Stomach smooth muscle (tissue), 2 donors: ENCODE results near the gene VWA7.

Experiments
- H3K27ac ChIP-seq: one replicate; pipeline ENCODE4 v1.7.0; 2013; ENCODE audit warnings: mild to moderate bottlenecking, low read length, inconsistent platforms
- H3K27me3 ChIP-seq, 2 donors: one replicate each; pipeline ENCODE4 v1.7.0; 2013; ENCODE audit warnings: low read length in 2 of 2; ENCODE audit not compliant: insufficient read depth in 2 of 2, control insufficient read depth in 1 of 2
- H3K36me3 ChIP-seq, 2 donors: one replicate each; pipeline ENCODE4 v1.7.0; 2013; ENCODE audit warnings: low read length in 2 of 2; ENCODE audit not compliant: control insufficient read depth in 2 of 2, insufficient read depth in 2 of 2
- H3K4me1 ChIP-seq: one replicate; pipeline ENCODE4 v1.7.0; 2013; ENCODE audit warnings: low read length; ENCODE audit not compliant: control insufficient read depth, insufficient read depth
- H3K4me3 ChIP-seq, 2 donors: one replicate each; pipeline ENCODE4 v1.7.0; 2013; ENCODE audit warnings: low read length in 2 of 2
- H3K9ac ChIP-seq, 2 donors: one replicate each; pipeline ENCODE4 v1.7.0; 2013; ENCODE audit warnings: low read length in 2 of 2, mild to moderate bottlenecking in 1 of 2
- H3K9me3 ChIP-seq, 2 donors: one replicate each; pipeline ENCODE4 v1.7.0; 2013; ENCODE audit warnings: low read length in 2 of 2; ENCODE audit not compliant: control insufficient read depth in 2 of 2
- donor health status: healthy.
- donor health status: Pancreatic carcinoma.

VWA7 gene

DNA sequence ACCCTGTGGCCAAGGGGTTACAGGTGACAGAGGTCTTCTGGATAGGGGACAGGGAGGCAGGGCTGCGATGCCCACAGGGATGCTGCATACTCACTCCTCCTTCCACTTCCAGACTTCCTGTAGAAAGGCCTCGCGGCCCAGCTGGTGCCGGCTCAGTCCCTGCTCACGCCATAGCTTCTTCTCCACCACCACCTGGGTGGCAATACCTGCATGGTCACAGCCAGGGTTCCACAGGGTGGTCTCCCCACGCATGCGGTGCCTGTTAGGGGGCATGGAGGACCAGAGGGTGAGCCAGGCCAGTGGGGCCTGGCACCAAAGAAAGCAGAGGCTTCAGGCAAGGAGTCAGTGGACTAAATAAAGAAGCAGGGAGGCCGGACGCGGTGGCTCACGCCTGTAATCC is 8.3 kb upstream of the VWA7 start:
- Histone ChIP-seq H3K4me3 (no peak overlapping the region), H3K4me1 (no peaks in the 10 kb centered on the region), H3K9ac (no peak overlapping the region), H3K27ac (no peak overlapping the region), H3K9me3 (no peaks in the 10 kb centered on the region), H3K36me3 (peaks cover 36 to 43% of the 10 kb centered on the region in 2 donors), H3K27me3 (no peaks in the 10 kb centered on the region)

DNA sequence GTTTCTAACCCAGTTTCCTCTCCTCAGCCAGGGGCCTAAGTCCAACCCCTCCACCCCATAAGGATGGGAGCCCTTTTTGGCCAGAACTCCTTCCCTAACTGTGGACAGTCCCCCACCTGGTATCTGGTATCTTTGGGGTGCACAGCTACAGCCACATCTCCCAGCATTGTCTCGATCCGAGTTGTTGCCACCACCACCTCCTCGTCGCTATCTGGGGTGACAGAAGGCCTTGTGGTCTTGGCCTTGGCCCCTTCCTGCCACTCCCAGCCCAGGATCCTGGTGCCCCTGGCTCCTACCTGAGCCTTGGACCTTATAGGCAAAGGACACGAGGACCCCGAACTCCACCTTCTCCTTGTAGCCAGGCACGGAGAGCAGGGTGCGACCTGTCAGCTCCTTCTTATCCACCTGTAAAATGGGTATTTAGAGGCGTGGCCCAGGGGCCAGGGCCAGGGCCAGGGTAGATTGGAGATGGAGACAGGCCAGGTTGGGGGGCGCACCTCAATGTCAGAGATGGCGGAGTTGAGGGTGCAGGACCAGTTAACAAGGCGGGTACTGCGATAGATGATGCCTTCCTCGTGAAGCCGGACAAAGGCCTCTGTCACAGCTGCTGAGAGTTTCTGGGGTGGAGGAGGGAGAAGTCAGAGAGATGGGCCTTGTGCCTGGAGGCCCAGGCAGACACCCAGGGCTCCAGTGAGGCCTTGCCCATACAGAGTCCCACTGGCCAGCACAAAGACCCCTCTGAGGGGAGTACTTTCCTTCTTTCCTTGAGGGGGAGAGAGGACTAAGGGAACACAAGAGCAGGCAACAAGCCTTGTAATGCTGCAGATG is 7.2 kb upstream of the VWA7 start:
- no peak overlapping the region for H3K9ac ChIP-seq
- H3K36me3 ChIP-seq = peaks cover 45 to 48% of the 10 kb centered on the region in 2 donors
- no peaks in the 10 kb centered on the region for H3K9me3 ChIP-seq
- H3K27me3 ChIP-seq = no peaks in the 10 kb centered on the region
- H3K27ac ChIP-seq = no peak overlapping the region
- no peaks in the 10 kb centered on the region for H3K4me1 ChIP-seq
- no peak overlapping the region for H3K4me3 ChIP-seq

DNA sequence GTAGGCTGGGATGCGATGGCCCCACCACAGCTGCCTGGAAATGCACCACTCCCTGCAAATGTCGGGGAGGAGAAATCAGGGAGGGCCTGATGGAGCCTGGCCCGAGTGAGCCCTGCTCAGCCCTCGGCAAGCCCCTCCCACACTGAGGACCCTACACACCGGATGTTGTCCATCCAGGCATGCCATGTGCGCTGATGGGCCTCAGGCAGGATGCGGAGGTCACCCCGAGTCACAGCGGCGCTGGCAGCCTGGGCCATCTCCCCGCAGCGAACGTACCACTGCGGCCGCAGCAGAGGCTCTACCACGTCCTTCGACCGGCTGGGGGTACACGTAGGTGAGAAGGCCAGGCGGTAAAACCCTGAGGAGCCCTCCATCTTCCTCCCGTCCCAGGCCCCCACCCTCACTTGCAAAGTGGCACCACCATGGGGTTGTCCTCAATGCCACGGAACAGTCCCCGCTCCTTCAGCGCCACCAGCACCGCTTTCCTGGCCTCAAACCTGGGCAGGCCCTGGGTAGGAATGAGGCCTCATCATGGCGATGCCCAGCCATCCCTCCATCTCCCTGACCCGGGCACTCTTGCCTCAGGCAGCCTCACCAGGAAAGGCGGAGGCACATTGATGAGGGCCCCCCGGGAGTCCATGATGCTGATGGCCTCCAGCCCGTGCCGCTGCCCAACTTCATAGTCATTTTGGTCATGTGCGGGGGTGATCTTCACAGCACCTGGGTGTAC is 5.2 kb upstream of the VWA7 start:
- Histone ChIP-seq H3K4me1 (peaks cover under 1% of the 10 kb centered on the region), H3K36me3 (peaks cover 44 to 48% of the 10 kb centered on the region in 2 donors), H3K9ac (no peak overlapping the region), H3K4me3 (no peak overlapping the region), H3K9me3 (no peaks in the 10 kb centered on the region), H3K27ac (no peak overlapping the region), H3K27me3 (no peaks in the 10 kb centered on the region)

DNA sequence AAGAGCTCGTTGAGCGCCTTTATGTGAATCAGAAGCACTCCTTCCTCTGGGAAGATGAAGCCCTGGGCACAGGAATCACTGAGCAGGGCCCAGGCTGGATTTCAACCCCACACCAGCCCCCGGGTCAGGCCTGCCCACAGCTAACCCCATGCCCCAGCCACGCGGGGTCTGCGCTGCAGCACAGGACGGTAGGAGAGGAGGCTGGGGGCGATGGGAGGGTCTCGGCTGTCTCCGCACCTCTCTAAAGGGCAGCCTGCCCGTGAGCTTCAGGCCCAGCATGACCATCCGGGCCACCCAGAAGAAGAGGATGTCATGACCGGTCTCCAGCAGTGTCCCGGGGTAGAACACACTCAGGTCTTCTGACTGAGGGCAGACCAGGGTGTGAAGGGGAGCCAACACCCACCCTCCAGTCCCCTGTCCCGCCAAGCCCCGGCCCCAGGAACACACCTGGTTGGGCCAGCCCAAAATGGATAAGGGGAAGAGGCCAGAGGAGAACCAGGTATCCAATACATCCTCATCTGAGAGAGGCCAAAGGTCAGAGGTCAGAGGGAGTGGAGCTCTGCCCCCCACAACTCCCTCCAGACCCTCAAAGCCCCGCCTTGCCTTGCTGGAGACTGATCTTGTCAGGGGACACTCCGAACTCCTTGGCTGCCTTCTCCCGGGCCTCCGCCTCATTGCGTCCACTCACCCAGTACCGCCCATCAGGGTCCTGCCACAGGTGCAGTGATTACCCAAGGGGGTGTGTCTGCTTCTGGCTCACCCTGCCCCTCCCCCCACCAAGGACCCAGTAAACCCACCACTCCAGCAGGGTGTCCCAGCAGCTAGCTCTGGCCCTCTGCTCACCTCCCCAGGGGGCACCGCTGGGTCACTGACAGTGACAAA is 4.4 kb upstream of the VWA7 start:
- Histone ChIP-seq H3K27me3 (no peaks in the 10 kb centered on the region), H3K4me1 (peaks cover 8% of the 10 kb centered on the region), H3K4me3 (no peak overlapping the region), H3K36me3 (peaks cover 44 to 48% of the 10 kb centered on the region in 2 donors), H3K9me3 (no peaks in the 10 kb centered on the region), H3K9ac (no peak overlapping the region), H3K27ac (no peak overlapping the region)

DNA sequence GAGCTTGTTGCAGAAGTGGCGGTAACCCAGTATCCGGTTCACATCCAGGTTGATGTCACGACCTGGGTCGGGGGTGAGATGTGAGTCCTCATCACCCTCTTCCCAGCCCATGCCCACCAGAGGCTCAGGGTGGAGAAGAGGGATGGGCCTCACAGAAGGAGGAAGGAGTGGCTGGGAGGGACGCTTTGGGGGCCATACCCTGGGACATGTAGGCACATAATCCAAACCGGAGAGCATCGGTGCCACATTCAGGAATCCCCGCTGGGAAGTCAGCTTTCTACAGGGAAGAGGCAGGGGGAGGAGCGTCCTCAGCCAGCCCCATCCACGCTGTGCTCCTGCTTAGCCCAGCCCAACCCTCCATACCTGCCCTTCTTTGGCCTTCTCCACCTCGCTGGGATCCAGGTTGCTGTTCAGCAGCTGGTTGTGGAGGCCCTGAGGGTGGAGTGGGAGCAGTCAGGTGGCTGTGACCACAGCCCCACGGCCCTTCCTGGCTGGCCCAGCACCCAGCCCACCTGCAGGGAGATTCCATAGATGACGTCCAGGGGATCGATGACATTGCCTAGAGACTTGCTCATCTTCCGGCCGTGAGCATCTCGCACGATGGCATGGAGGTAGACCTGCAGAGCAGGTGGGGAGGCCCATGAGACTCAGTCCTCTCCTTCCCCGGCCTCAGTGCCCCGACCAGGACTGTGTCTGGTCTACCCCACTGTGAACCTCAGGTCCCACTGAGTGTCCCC is 3.5 kb upstream of the VWA7 start:
- Histone ChIP-seq H3K27ac (no peak overlapping the region), H3K4me3 (no peak overlapping the region), H3K27me3 (no peaks in the 10 kb centered on the region), H3K9ac (no peak overlapping the region), H3K4me1 (peaks cover 9% of the 10 kb centered on the region), H3K36me3 (peaks cover 44 to 47% of the 10 kb centered on the region in 2 donors), H3K9me3 (no peaks in the 10 kb centered on the region)

DNA sequence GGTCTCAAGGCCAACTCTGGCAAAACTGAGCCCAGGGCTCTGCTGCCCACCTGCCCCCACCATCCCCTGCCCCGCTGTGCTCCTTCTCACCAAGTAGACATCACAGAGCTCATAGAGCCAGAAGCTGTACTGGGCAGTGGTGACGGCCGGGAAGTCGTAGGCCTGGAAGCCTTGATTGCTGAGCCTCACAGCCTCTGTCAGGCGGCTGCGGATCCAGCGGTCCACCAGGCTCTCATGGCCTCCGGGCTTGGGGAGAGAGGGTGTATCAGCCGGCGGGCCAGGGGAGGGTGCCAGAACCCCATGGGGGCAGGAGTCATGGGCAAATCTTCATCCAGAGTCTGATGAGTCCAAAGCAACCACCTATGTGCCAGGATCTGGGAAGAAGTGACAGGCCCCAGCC is 2.8 kb upstream of the VWA7 start:
- Histone ChIP-seq H3K9me3 (no peaks in the 10 kb centered on the region), H3K4me3 (no peak overlapping the region), H3K27ac (no peak overlapping the region), H3K36me3 (peaks cover 37 to 40% of the 10 kb centered on the region in 2 donors), H3K4me1 (peaks cover 9% of the 10 kb centered on the region), H3K9ac (no peak overlapping the region), H3K27me3 (no peaks in the 10 kb centered on the region)

DNA sequence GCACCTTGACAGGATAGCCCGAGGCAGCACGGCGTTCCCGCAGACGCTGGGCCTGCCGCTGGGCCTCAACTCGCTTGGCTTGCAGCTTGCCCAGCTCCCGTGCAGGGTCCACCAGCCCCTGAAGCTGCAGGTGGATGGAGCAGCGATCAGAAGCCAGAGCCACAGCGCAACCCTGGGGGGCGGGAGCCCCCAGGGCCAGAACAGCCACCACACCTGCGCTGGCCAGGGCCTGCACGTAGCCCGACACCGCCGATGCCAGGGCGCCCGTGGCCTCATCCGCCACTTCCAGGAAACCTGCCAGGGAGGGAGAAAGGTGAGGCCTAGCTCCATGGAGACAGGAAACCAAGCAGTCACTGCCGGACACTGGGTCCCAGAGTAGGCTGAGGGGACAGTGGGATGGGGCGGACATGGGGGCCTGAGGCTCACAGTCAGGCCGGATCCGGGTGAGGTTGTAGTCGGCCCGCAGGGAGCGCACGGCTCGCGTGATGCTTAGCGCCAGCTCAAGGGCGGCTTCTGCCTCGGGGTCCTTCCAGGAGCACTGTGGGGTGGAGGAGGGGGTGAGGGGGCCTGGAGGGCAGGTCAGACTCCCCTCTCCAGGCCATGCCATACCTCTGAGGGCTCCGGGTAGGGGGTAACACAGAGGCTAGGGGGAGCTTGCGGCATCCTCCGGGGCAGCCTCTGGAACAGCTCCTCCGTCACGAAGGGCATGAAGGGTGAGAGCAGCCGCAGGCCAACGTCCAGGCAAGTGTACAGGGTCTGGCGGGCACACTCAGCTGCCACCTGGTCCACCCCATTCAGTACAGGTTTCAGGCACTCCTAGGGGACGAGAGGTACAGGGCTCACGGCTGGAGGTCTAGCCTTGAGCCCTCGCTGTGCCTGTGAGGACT is 2.1 kb upstream of the VWA7 start:
- Histone ChIP-seq H3K27ac (no peak overlapping the region), H3K4me3 (no peak overlapping the region), H3K4me1 (peaks cover 9% of the 10 kb centered on the region), H3K27me3 (no peaks in the 10 kb centered on the region), H3K36me3 (peaks cover 31 to 33% of the 10 kb centered on the region in 2 donors), H3K9ac (no peak overlapping the region), H3K9me3 (no peaks in the 10 kb centered on the region)

DNA sequence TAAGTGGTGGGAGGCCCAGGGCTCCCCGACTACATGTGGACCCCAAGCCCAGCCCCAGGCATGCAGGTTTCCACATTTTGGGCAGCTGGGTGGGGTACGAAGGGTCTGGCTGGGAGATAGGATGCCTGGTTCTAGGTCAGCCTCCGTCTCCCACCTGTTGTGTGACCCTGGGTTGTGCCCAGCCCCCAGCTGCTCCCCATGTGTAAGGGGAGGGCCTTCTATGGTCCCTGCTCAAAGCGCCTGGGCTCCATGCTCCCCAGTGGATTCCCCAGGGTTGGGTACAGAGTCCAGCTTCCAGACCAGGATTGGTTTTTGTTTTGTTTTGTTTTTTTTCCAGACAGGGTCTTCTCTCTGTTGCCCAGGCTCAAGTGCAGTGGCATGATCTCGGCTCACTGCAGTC is 1.1 kb upstream of the VWA7 start:
- Histone ChIP-seq H3K36me3 (peaks cover 28% of the 10 kb centered on the region in 2 donors), H3K27me3 (no peaks in the 10 kb centered on the region), H3K27ac (no peak overlapping the region), H3K9ac (no peak overlapping the region), H3K9me3 (no peaks in the 10 kb centered on the region), H3K4me1 (peaks cover 9% of the 10 kb centered on the region), H3K4me3 (no peak overlapping the region)

DNA sequence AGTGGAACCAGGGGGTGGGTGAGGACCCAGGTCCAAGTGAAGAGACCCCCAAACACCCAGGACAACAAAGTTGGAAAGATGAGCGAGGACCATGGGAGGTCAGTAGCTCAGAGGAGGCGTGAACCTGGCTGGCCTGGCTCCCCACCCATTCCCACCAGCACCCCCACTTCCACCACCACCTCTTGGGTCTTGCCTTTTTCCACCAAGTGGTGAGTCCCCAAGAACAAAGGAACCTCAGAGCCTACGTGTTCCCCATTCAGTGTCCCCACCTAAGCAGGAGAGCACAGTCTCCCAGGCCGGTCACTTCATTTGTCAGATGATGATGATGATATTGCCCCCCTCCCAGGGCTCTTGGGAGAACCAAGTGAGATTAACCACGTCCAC is 531 bp upstream of the VWA7 start:
- Histone ChIP-seq H3K4me3 (no peak overlapping the region), H3K27ac (no peak overlapping the region), H3K9ac (no peak overlapping the region)

More for the DNA sequence above, 531 bp upstream of the VWA7 start:
- Histone ChIP-seq H3K9me3 (no peaks in the 10 kb centered on the region), H3K4me1 (peaks cover 9% of the 10 kb centered on the region), H3K36me3 (peaks cover 23 to 25% of the 10 kb centered on the region in 2 donors), H3K27me3 (no peaks in the 10 kb centered on the region)
